ENCODE measurements around the gene HRAS.
"Not testable (repeated sequence)": the region's sequence is repeated elsewhere in the genome, so short reads cannot be mapped to it uniquely, and the experiment has no call there.

Gene HRAS

GRCh38 chr11:535519-536454 lies at the start of gene HRAS:
Gene HRAS, minus strand, starts transcription at chr11:535576.
- FAIRE-seq = no peak

GRCh38 chr11:584287-584686 lies 48.9 kb upstream of the HRAS start:
- no peak for FAIRE-seq

GRCh38 chr11:581752-582151 lies 46.4 kb upstream of the HRAS start:
- FAIRE-seq = no peak

DNA sequence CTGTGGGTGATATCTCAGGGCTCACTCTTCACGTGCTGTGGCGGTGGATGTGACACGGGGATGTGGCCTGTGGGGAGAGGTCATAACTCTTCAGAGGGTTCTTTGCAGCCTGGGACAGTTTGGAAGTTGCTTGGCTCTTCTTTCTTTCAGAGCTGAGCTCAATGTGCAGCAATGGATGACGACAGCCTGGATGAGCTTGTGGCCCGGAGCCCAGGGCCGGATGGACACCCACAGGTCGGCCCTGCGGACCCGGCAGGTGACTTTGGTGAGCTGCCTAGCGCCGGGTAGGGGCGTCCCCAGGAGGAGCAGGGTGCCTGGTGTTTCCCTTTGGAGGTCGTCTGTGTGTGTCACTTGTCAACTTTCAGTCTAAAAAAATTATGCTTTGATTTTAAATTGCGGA lies 46.0 kb upstream of the HRAS start:
- FAIRE-seq = no peak

- FAIRE-seq = no peak
Observed at GRCh38 chr11:579830-580601, 44.6 kb upstream of the HRAS start.

GRCh38 chr11:578276-579035 lies 43.1 kb upstream of the HRAS start:
- FAIRE-seq = no peak

DNA sequence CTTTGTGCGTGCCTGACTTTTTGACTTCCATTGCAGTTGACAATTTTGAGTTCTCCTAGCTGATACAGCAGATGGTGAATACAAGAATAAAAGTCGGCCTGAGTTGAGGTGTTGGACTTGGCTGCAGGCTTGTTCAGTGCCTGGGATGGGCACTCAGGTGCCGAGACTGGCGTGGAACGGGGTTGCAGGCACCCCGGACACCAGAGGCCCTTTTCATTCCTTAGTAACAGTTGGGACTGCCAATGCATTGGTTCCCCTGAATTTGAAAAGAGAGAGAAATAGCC lies 42.2 kb upstream of the HRAS start:
- no peak for FAIRE-seq

DNA sequence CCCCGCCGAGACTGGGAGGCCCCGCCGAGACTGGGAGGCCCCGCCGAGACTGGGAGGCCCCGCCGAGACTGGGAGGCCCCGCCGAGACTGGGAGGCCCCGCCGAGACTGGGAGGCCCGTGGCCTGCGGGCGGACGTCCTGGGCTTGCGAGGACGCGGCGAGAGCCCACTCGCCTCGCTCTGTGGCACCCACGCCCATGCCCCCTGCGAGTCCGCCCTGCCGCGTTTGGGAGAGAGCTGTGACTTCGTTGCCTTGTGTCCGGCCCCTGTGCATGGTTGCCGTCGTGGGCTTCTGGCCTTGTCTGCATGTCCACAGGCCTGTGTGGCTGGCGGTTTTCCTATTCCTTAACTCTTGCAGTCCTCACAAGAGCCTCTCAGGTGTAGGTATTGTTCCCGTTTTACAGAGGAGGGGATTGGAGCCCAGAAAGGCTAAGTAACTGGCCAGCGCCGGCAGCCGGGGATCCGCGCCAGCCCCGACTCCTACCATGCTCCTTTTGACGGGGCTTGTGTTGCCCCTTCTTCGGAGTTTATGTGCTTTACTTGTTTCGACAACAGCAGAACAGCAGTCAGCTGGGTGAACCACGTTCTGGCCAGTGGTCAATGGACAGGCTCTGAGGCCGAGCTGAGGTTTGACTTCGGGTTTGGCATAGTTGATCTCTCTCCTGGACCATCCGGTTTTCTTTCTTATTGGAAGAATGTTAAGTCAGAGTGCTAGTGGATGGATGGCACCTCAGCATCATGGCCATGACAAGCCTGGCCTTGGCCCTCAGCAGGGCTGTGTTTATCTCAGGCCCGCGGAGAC lies 41.6 kb upstream of the HRAS start:
- no peak for FAIRE-seq

DNA sequence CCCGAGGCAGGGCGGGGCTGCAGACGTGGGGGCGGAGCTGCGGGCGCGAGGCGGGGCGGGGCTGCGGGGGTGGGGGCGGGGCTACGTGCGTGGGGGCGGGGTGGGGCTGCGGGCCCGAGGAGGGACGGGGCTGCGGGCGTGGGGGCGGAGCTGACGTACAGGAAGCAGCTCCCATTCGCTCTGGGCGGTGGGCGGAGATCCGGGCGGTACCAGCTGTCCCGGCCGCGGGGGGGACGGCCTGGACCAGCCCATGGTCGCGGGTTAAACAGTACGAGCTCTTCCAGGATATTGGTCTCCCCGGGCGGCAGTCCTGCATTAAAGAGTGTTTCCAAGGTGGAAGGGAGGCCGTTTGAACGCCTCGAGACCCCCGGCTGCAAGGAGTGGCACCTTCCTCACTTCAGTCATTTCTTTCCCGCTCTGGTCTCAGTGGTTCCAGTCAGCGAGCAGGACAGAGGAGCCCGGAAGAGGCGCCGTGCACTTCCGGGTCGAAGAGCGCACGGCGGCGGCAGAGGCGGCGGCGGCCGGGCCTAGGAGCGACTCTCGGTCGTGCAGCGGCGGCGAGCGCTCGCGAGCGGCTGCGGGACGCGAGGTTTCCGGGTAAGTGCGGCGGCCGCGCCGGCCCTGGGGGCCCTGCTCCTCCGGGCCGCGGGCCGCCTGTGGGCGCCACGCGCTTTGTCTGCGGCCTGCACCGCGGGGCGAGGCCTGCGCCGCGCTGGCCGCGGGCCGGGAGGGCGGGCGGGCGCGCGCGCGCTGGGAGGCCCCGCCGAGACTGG lies 40.8 kb upstream of the HRAS start, which contains the start of gene PHRF1:
Gene PHRF1, plus strand, starts transcription at position 475 of the 773 bp plus-strand sequence. CDS start 5,043 bp downstream, outside the sequence.
- FAIRE-seq = peak; percentile 9

DNA sequence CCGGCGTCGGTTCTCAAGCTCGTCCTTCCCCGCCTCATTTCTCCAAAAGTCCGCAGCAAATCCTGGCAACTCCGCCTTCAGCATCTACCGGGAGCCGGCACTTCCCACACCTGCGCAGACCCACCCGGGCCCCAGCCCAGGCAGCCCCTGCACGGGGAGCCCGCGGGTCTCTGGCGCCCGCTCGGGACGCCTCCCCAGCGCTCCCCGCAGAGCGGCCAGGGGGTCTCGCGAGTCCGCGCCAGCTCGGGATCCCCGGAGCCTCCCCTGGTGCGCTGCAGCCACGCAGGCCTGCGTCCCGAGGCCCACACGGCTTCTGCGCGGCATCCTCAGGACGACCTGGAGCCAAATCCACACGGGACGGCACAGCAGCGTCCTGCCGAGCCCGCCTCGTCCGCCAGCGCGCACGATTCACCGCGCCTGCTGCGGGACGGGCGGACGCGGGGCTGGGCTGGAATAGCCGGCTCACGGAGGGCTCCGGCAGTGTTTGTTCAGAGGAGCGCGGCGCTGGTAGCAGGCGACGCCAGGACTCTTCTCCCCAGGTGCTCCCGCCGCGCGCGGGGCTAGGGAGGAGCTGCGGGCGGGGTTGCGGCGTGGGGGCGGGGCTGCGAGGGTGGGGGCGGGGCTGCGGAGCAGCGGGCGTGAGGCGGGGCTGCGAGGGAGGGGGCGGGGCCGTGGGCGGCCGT lies 40.1 kb upstream of the HRAS start:
- FAIRE-seq = no peak

GRCh38 chr11:574632-575312 lies 39.4 kb upstream of the HRAS start:
- no peak for FAIRE-seq

DNA sequence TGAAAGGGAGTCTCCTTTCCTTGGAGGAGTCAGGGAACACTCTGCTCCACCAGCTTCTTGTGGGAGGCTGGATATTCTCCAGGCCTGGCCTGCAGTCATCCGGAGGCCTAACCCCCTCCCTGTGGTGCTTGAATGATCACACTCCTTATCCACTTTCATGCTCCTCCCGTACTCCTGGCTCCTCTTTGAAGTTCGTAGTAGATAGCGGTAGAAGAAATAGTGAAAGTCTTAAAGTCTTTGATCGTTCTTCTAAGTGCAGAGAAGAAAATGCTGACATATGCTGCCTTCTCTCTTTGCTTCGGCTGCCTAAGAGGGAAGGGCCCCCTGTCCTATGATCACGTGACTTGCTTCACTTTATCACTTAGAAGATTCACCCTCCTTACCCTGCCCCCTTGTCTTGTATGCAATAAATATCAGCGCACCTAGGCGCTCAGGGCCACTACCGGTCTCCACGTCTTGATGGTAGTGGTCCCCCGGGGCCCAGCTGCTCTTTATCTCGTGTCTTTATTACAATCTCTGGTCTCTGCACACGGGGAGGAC lies 38.7 kb upstream of the HRAS start:
- not testable (repeated sequence) for FAIRE-seq

DNA sequence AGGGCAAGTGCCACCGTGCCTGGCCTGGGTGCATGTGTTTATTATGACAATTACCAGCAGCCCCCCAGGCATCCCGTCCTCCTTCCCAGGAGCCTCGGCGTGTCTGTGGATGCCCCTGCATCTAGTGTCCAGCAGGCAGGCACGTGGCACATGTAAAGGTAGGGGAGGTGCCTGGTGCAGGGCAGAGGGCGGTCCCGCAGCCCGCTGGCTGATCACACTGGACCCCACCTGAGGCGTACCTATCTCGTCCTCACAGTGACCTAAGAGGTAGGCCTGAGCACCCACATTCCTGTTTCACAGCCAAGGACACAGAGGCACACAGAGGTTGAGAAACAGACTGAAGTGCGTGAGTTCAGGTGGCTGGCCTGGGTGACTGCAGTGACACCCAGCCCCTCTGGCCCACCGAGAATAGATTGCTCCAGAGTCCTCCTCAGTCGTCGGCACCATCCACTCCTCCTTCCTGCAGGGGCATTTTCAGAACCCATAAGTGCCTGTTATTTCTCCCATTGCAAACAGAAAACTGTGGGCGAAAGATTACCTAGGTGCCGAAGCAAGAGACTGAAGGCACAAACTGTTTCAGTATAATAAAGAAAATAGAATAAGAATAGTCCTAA lies 37.9 kb upstream of the HRAS start:
- FAIRE-seq = no peak

DNA sequence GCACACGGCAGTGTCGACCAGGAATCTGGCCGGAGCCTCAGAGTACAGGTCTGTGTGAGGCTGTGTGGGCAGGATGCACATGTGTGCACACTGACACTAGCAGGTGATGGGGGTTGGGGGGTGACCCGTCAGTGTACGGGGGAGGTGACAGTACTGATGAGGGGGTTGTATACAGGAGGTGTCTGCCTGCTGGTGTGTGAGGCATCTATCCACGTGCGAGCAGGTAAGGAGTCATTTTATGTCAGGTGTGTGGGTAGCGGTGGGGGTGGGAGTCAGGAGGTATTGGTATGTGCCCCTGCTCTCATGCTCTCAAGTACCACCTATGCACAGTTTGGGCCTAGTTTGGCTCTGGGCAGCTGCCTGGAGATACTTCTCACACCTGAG lies 36.4 kb upstream of the HRAS start:
- no peak for FAIRE-seq

DNA sequence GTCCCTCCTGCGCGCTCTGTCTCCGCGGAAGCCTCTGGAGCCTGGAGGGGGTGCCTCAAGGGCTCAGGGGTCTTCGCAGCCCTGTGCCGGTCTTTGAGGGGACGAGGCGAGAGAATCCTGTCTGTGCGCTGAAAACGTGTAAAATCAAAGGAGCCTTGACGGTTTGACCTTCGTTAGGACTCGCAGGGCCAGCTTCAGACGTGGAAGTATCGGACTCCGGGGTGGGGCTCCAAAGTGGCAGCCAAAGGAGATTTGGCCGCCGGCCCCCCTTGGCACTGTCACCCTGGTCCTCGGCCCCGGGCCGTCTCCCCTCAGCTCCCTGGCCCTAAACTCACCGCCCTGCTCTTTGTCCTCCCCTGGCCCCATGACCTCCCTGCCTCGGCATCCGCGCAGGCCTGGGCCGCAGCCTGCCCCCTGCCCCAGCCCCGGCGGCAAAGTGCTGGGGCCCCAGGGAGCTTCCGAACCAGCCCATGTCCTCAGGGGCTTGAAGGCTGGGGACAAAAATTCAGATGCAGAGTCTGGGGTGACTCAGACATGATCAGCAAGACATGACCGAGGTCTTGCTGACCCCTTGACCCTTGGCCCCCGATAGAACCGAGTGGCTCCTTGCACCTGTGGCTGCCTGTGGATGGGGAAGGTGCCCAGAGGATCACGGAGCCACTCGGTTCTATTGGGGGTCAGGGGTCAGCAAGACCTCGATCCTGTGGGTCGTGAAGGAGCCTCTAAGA lies 33.9 kb upstream of the HRAS start:
- FAIRE-seq = no peak

DNA sequence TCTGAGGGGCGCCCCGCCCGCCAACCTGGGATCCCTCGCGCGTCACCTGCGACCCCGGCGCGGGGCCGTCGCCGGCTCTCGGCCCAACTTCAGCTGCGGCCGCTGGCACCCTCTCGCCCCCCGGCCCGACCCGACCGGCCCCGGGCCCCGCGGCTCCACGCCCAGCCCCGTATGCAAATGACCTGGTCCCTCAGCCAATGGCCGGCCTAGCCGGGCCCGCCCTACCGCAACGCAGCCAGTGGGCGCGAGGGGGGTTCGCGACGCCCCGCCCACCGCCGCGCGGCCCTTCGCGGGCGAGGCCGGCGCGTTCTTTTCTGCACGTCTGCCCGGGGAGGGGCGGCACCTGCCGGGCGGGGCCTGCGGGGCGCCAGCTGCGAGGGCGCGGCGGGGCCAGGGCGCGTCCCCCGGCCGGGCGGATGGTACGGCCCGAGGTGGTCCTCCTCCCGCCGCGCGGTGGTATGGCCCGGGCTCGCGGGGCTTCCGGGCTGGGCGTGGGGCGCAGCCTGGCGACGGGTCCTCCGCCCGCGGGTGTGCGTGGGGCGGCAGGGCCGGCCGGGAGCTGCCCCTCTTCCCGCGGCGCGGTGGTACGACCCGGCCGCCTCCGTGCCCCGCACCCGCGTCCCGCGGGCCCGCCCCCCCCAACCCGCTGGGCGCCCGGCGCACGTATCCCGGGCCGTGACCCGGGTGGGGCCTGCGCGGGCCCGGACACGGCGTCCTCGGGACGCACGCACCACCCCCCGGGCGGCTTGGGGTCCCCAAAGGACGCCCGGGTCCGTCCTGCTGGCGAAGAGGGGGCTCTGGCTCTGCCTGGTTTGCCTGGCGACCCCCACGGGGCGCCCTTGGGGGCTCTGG lies 33.2 kb upstream of the HRAS start:
- no peak for FAIRE-seq

- no peak for FAIRE-seq
Observed at GRCh38 chr11:567629-568292, 32.4 kb upstream of the HRAS start.
